22Rv1 (cell line): ENCODE results near the gene GMDS.

Experiments
- H3K27ac ChIP-seq: fragments of 450-650 bp; 2 replicates; pipeline ENCODE4 v1.5.1; 2017
- CTCF ChIP-seq: fragments of 450-650 bp; IDR thresholded peaks from 2 replicates; pipeline ENCODE4 v1.5.1; 2017; ENCODE audit warnings: mild to moderate bottlenecking
- ZFX ChIP-seq: fragments of 450-650 bp; IDR thresholded peaks from 2 replicates; pipeline ENCODE4 v1.6.1; 2017; ENCODE audit warnings: antibody characterized with exemption, borderline replicate concordance

GMDS gene

GRCh38 chr6:1970151-1970561 lies 275.2 kb downstream of the GMDS start:
- TF ChIP-seq CTCF: no peak
- no peak for TF ChIP-seq ZFX
- no peak overlapping the region for H3K27ac ChIP-seq

GRCh38 chr6:1966713-1967112 lies 278.7 kb downstream of the GMDS start:
- H3K27ac ChIP-seq: no peak overlapping the region
- no peak for TF ChIP-seq ZFX
- TF ChIP-seq CTCF: no peak

- TF ChIP-seq CTCF: no peak
- TF ChIP-seq ZFX: no peak
- no peak overlapping the region for H3K27ac ChIP-seq
Measured at GRCh38 chr6:1965596-1966224, 279.7 kb downstream of the GMDS start.

GRCh38 chr6:1963596-1963995 lies 281.8 kb downstream of the GMDS start:
- no peak overlapping the region for H3K27ac ChIP-seq
- TF ChIP-seq ZFX (no peak), CTCF (no peak)

- no peak for TF ChIP-seq CTCF
- TF ChIP-seq ZFX: no peak
- no peak overlapping the region for H3K27ac ChIP-seq
Measured at GRCh38 chr6:1962201-1962600, 283.2 kb downstream of the GMDS start.

- no peak for TF ChIP-seq CTCF
- no peak for TF ChIP-seq ZFX
- H3K27ac ChIP-seq: no peak overlapping the region
Measured at GRCh38 chr6:1960486-1961142, 284.8 kb downstream of the GMDS start.

GRCh38 chr6:1958257-1958656 lies 287.1 kb downstream of the GMDS start:
- H3K27ac ChIP-seq: no peak overlapping the region
- no peak for TF ChIP-seq CTCF
- TF ChIP-seq ZFX: no peak
